Measurements from ENCODE around the gene GRM7. TPM values are rescaled to one million over a fixed set of nuclear protein-coding genes. Genes with fewer than 3 reads are reported as not detected.

GRM7 gene
- total and polyA plus RNA-seq, 2 of the 4 experiments (the other 2 are of a cell fraction), result not detected

- DNase-seq (no peak), ATAC-seq (ENCODE audit: low read depth) (no peak)
- no peak overlapping the region for H2BK15ac ChIP-seq (ENCODE audit: low read depth, low read length)
- H3K36me3 ChIP-seq (ENCODE audit: control insufficient read depth, insufficient read depth, low read length), result no peaks in the 10 kb centered on the region
- CTCF ChIA-PET, result no interaction called here
- TF ChIP-seq SMC3 (IDR thresholded peaks at IDR 0.05; ENCODE audit: low read depth, low read length) (no peak), MAFK (IDR thresholded peaks at IDR 0.05; ENCODE audit: low read depth, low read length) (no peak), POLR2A (IDR thresholded peaks at IDR 0.05; ENCODE audit: low read depth, low read length) (no peak), NFE2L2 (IDR thresholded peaks at IDR 0.05; ENCODE audit: low read depth, low read length) (no peak), BHLHE40 (IDR thresholded peaks at IDR 0.05; ENCODE audit: low read depth, low read length) (no peak), FOS (IDR thresholded peaks at IDR 0.05; ENCODE audit: low read depth, low read length) (no peak), USF2 (IDR thresholded peaks at IDR 0.05; ENCODE audit: low read depth, low read length) (no peak), MAZ (IDR thresholded peaks at IDR 0.05; ENCODE audit: borderline replicate concordance, low read depth, low read length) (no peak), CEBPB (IDR thresholded peaks at IDR 0.05; ENCODE audit: low read depth, low read length) (no peak), RAD21 (IDR thresholded peaks at IDR 0.05; ENCODE audit: low read length) (no peak), CHD1 (IDR thresholded peaks at IDR 0.05; ENCODE audit: low read depth, low read length) (no peak), RCOR1 (IDR thresholded peaks at IDR 0.05; ENCODE audit: insufficient replicate concordance, low read length) (no peak), MXI1 (IDR thresholded peaks at IDR 0.05; ENCODE audit: borderline replicate concordance, low read depth, low read length) (no peak), RFX5 (IDR thresholded peaks at IDR 0.05; ENCODE audit: low read depth, low read length) (no peak)
- TF ChIP-seq, protein P1, sequence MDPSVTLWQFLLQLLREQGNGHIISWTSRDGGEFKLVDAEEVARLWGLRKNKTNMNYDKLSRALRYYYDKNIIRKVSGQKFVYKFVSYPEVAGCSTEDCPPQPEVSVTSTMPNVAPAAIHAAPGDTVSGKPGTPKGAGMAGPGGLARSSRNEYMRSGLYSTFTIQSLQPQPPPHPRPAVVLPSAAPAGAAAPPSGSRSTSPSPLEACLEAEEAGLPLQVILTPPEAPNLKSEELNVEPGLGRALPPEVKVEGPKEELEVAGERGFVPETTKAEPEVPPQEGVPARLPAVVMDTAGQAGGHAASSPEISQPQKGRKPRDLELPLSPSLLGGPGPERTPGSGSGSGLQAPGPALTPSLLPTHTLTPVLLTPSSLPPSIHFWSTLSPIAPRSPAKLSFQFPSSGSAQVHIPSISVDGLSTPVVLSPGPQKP (IDR thresholded peaks at IDR 0.05; ENCODE audit: borderline replicate concordance, low read depth, low read length), result no peak
- TF ChIP-seq, protein P2, sequence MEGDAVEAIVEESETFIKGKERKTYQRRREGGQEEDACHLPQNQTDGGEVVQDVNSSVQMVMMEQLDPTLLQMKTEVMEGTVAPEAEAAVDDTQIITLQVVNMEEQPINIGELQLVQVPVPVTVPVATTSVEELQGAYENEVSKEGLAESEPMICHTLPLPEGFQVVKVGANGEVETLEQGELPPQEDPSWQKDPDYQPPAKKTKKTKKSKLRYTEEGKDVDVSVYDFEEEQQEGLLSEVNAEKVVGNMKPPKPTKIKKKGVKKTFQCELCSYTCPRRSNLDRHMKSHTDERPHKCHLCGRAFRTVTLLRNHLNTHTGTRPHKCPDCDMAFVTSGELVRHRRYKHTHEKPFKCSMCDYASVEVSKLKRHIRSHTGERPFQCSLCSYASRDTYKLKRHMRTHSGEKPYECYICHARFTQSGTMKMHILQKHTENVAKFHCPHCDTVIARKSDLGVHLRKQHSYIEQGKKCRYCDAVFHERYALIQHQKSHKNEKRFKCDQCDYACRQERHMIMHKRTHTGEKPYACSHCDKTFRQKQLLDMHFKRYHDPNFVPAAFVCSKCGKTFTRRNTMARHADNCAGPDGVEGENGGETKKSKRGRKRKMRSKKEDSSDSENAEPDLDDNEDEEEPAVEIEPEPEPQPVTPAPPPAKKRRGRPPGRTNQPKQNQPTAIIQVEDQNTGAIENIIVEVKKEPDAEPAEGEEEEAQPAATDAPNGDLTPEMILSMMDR (conservative IDR thresholded peaks at IDR 0.05; ENCODE audit: low read depth, low read length), result no peak
- H2BK5ac ChIP-seq (ENCODE audit: low read depth, low read length, poor library complexity, severe bottlenecking), result no peak overlapping the region
- no peak overlapping the region for H4K8ac ChIP-seq (ENCODE audit: low read depth in 2 of 2, low read length in 2 of 2)
- H3K4me2 ChIP-seq (ENCODE audit: low read depth, low read length), result no peak overlapping the region
- no peak overlapping the region for H3K27ac ChIP-seq (ENCODE audit: insufficient read depth, low read length)
- no peak overlapping the region for H3K4ac ChIP-seq (ENCODE audit: low read depth, low read length)
- H2BK20ac ChIP-seq (ENCODE audit: low read depth, low read length), result no peak overlapping the region
- H3K27me3 ChIP-seq (ENCODE audit: control insufficient read depth, insufficient read depth, low read length), result no peaks in the 10 kb centered on the region
- no TSS peak for BruUV-seq (replicated peaks)
- no peaks in the 10 kb centered on the region for H3K4me1 ChIP-seq (ENCODE audit: control insufficient read depth, insufficient read depth, low read length)
- intact Hi-C loops (cut with micrococcal nuclease), result no loop called here
- H4K91ac ChIP-seq (ENCODE audit: insufficient read depth, low read depth, low read length), result no peak overlapping the region
- H2BK120ac ChIP-seq (ENCODE audit: low read depth, low read length), result no peak overlapping the region
- dilution Hi-C loops (cut with HindIII; ENCODE audit: low sequenced_read_pairs, unreplicated experiment), result no loop called here
- no peak overlapping the region for H3K9ac ChIP-seq (ENCODE audit: low read depth, low read length)
- H3K9me1 ChIP-seq (ENCODE audit: insufficient read depth, low read length), result no peaks in the 10 kb centered on the region
- H2AK5ac ChIP-seq (ENCODE audit: low read depth, low read length), result no peak overlapping the region
- H3K9me3 ChIP-seq (ENCODE audit: control insufficient read depth, insufficient read depth, low read length), result peaks cover 11% of the 10 kb centered on the region
- H4K5ac ChIP-seq (ENCODE audit: low read depth, low read length), result no peak overlapping the region
- H3K56ac ChIP-seq (ENCODE audit: extremely low read depth, insufficient read depth, low read length), result no peak overlapping the region
- H3K14ac ChIP-seq (replicated peaks; ENCODE audit: low read depth, low read length), result no peak overlapping the region
- POLR2A ChIA-PET (ENCODE audit: unreplicated experiment), result no interaction called here
- in situ Hi-C loops (cut with MboI; ENCODE audit: low sequenced_read_pairs), result no loop called here
- no CpG with 5 or more reads among the region's 7 CpGs for WGBS, 2 experiments (ENCODE audit: extremely low coverage in 2 of 2, insufficient read length in 1 of 2)
- H3K18ac ChIP-seq (ENCODE audit: low read depth, low read length), result no peak overlapping the region
- no peaks in the 10 kb centered on the region for H4K20me1 ChIP-seq (ENCODE audit: insufficient read depth, low read length)
- no peak overlapping the region for H2AFZ ChIP-seq (replicated peaks; ENCODE audit: low read length, poor library complexity)
- no peak overlapping the region for H3K23ac ChIP-seq (ENCODE audit: low read depth, low read length)
- H3K4me3 ChIP-seq (ENCODE audit: insufficient read depth, low read depth, low read length), result no peak overlapping the region
- no peaks in the 10 kb centered on the region for H3K79me1 ChIP-seq (ENCODE audit: low read depth in 1 of 2, low read length in 2 of 2)
- H2AK9ac ChIP-seq (replicated peaks; ENCODE audit: low read depth, low read length, poor library complexity), result no peak overlapping the region
Measured at GRCh38 chr3:6985848-6986247, 124.9 kb downstream of the GRM7 start.

Data from IMR-90 (cell line).